ENCODE results near the gene GAS7. TPM values are rescaled to one million over a fixed set of nuclear protein-coding genes. Genes with fewer than 3 reads are reported as not detected.
A peak's percentile ranks its signal among the peaks of the same experiment; 100 is the strongest.
"Not testable (repeated sequence)": the region's sequence is repeated elsewhere in the genome, so short reads cannot be mapped to it uniquely, and the experiment has no call there.

Gene GAS7
- total RNA-seq, 4 donors from 2014 or later: 242 to 309 (median 264) TPM

DNA sequence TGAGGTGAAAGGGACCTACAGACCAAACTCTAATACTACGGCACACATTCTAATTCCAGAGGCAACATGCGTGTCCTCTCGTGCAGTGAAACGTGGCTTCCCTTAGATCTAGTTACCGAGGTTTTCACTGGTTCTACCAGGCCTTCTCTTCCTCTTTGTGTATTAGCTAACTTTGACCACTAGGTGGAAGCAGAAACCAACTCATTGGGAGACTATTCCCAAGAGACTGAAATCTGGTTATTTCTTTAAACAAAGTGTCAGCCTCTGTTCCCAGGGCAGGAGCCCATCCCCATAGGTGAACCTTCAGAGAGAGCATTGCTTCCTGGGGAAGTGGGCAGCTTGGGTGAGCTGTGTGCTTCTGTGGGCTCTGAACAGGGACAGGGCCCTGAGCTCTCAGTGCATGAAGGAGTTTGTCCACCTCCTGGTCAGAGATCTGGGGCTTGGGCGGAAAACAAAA is 273.6 kb downstream of the GAS7 start:
- DNase-seq (ENCODE audit: low spot score in 2 of 2): peak in 1 of 2 donors; percentile 58
- no peaks in the 10 kb centered on the region for H3K9me3 ChIP-seq
- TF ChIP-seq POLR2A (IDR thresholded peaks at IDR 0.05): no peak
- peak; percentile 76 to 92 (median 84) for TF ChIP-seq CTCF (IDR thresholded peaks at IDR 0.05)
- peak in 1 of 2 donors; percentile 30 for TF ChIP-seq EP300 (IDR thresholded peaks at IDR 0.05)
- H3K36me3 ChIP-seq: peaks cover 0 to 72% (median 2%) of the 10 kb centered on the region in 3 donors
- 7 to 19% methylated on average over 5 to 6 of the region's 6 CpGs for WGBS, 2 donors
- H3K27ac ChIP-seq: peak overlapping the region in 1 of 4 donors; percentile 14
- H3K27me3 ChIP-seq: no peaks in the 10 kb centered on the region
- no peak overlapping the region for H3K4me3 ChIP-seq
- peaks cover 0 to 5% (median 0%) of the 10 kb centered on the region in 4 donors for H3K4me1 ChIP-seq

GRCh38 chr17:9922012-9922848 is 276.2 kb downstream of the GAS7 start:
- no peak for DNase-seq (ENCODE audit: low spot score in 2 of 2)
- 90 to 92% methylated on average over 14 of the region's 14 CpGs for WGBS, 2 donors
- no peak for TF ChIP-seq EP300 (IDR thresholded peaks at IDR 0.05)
- no peak for TF ChIP-seq POLR2A (IDR thresholded peaks at IDR 0.05)
- TF ChIP-seq CTCF (IDR thresholded peaks at IDR 0.05): no peak
- Histone ChIP-seq H3K36me3 (peaks cover 0 to 85% (median 2%) of the 10 kb centered on the region in 3 donors), H3K27ac (no peak overlapping the region), H3K9me3 (no peaks in the 10 kb centered on the region), H3K27me3 (no peaks in the 10 kb centered on the region), H3K4me1 (peaks cover 0 to 5% (median 0%) of the 10 kb centered on the region in 4 donors), H3K4me3 (no peak overlapping the region)

GRCh38 chr17:9921216-9921615 is 277.2 kb downstream of the GAS7 start:
- peaks cover 0 to 89% (median 2%) of the 10 kb centered on the region in 3 donors for H3K36me3 ChIP-seq
- whole genome bisulfite sequencing, 2 donors: 89% methylated on average over 13 of the region's 13 CpGs
- H3K27me3 ChIP-seq; DNase-seq (ENCODE audit: low spot score in 2 of 2); H3K27ac ChIP-seq; H3K4me1 ChIP-seq; H3K9me3 ChIP-seq; H3K4me3 ChIP-seq: not testable (repeated sequence)

- H3K4me1 ChIP-seq: no peaks in the 10 kb centered on the region
- peaks cover 0 to 93% (median 2%) of the 10 kb centered on the region in 3 donors for H3K36me3 ChIP-seq
- H3K27me3 ChIP-seq: no peaks in the 10 kb centered on the region
- no peaks in the 10 kb centered on the region for H3K9me3 ChIP-seq
- DNase-seq (ENCODE audit: low spot score in 2 of 2): no peak
- TF ChIP-seq CTCF (IDR thresholded peaks at IDR 0.05) (no peak), EP300 (IDR thresholded peaks at IDR 0.05) (no peak)
- no peak overlapping the region for H3K4me3 ChIP-seq
- 85 to 93% methylated on average over 5 of the region's 5 CpGs for WGBS, 2 donors
- H3K27ac ChIP-seq: no peak overlapping the region
Measured at GRCh38 chr17:9918804-9919352, 279.5 kb downstream of the GAS7 start.

GRCh38 chr17:9918352-9918751 is 280.1 kb downstream of the GAS7 start:
- DNase-seq (ENCODE audit: low spot score in 2 of 2): no peak
- H3K4me1 ChIP-seq: no peaks in the 10 kb centered on the region
- no peaks in the 10 kb centered on the region for H3K27me3 ChIP-seq
- no peak overlapping the region for H3K4me3 ChIP-seq
- no peak for TF ChIP-seq CTCF (IDR thresholded peaks at IDR 0.05)
- no peak for TF ChIP-seq POLR2A (IDR thresholded peaks at IDR 0.05)
- no peak for TF ChIP-seq EP300 (IDR thresholded peaks at IDR 0.05)
- H3K9me3 ChIP-seq: no peaks in the 10 kb centered on the region
- H3K27ac ChIP-seq: no peak overlapping the region
- WGBS, 2 donors: 85 to 88% methylated on average over 8 of the region's 8 CpGs
- H3K36me3 ChIP-seq: peaks cover 0 to 93% (median 2%) of the 10 kb centered on the region in 3 donors

Measured in tibial nerve (tissue), 4 donors.